DND-41 (cell line): ENCODE data around the gene LOC101059915.
A peak's percentile ranks its signal among the peaks of the same experiment; 100 is the strongest.
"Not testable (repeated sequence)": the region's sequence is repeated elsewhere in the genome, so short reads cannot be mapped to it uniquely, and the experiment has no call there.

Source experiments
- ATAC-seq: fragments of 200-7000 bp; cut with Tn5 transposase; 3 replicates; pipeline ENCODE4 v1.9.1; 2021; ENCODE audit warnings: low read depth; ENCODE audit not compliant: insufficient read depth
- DNase-seq: peaks from one replicate; pipeline ENCODE4 v3.0.0-alpha.2; 2020
- H2AFZ ChIP-seq: 2 replicates; pipeline ENCODE4 v1.6.0; 2012; ENCODE audit warnings: low read depth, low read length
- H3K27ac ChIP-seq: 2 replicates; pipeline ENCODE4 v1.5.1; 2012; ENCODE audit warnings: low read length, inconsistent platforms
- H3K27me3 ChIP-seq: fragments of 200-600 bp; sonication (generic); 2 replicates; pipeline ENCODE4 v1.6.0; 2012; ENCODE audit warnings: low read length, mild to moderate bottlenecking, inconsistent platforms; ENCODE audit not compliant: insufficient read depth, poor library complexity
- H3K36me3 ChIP-seq: 2 replicates; pipeline ENCODE4 v1.5.1; 2012; ENCODE audit warnings: low read length, inconsistent platforms; ENCODE audit not compliant: insufficient read depth
- H3K4me1 ChIP-seq: 2 replicates; pipeline ENCODE4 v1.5.1; 2012; ENCODE audit warnings: mild to moderate bottlenecking, low read length; ENCODE audit not compliant: insufficient read depth
- H3K4me2 ChIP-seq: 2 replicates; pipeline ENCODE4 v1.6.0; 2012; ENCODE audit warnings: mild to moderate bottlenecking, moderate library complexity, low read length, inconsistent platforms; ENCODE audit not compliant: insufficient read depth
- H3K4me3 ChIP-seq, 2 experiments: fragments of 200-600 bp in 1 of 2; shearing (Covaris generic) in 1 of 2; 2 replicates each; pipeline ENCODE4 v1.5.1; 2012 to 2016; ENCODE audit warnings: inconsistent platforms in 2 of 2, low read length in 2 of 2, mild to moderate bottlenecking in 2 of 2, low read depth in 1 of 2, moderate library complexity in 1 of 2
- H3K79me2 ChIP-seq: 2 replicates; pipeline ENCODE4 v1.6.0; 2012; ENCODE audit warnings: low read length, inconsistent platforms; ENCODE audit not compliant: insufficient read depth
- H3K9ac ChIP-seq: 2 replicates; pipeline ENCODE4 v1.6.0; 2012; ENCODE audit warnings: low read depth, mild to moderate bottlenecking, inconsistent platforms, low read length, moderate library complexity
- H3K9me3 ChIP-seq: 2 replicates; pipeline ENCODE4 v1.5.1; 2012; ENCODE audit warnings: low read length, moderate library complexity, mild to moderate bottlenecking, inconsistent platforms; ENCODE audit not compliant: insufficient read depth, severe bottlenecking
- H4K20me1 ChIP-seq: 2 replicates; pipeline ENCODE4 v1.6.0; 2012; ENCODE audit warnings: low read length; ENCODE audit not compliant: insufficient read depth

LOC101059915 gene

GRCh38 chrX:71702853-71703252, 35.5 kb downstream of the LOC101059915 start:
- H3K4me2 ChIP-seq, H4K20me1 ChIP-seq, H3K4me3 ChIP-seq, H3K27me3 ChIP-seq, H2AFZ ChIP-seq, H3K9me3 ChIP-seq, H3K36me3 ChIP-seq, DNase-seq, H3K27ac ChIP-seq, H3K79me2 ChIP-seq, H3K9ac ChIP-seq, H3K4me1 ChIP-seq: not testable (repeated sequence)
- peak; percentile 58 for ATAC-seq

GRCh38 chrX:71714064-71714463, 46.7 kb downstream of the LOC101059915 start:
- not testable (repeated sequence) for H3K9me3 ChIP-seq, H2AFZ ChIP-seq, H3K27me3 ChIP-seq, H4K20me1 ChIP-seq, H3K27ac ChIP-seq, H3K4me2 ChIP-seq, H3K36me3 ChIP-seq, H3K9ac ChIP-seq, H3K4me3 ChIP-seq, H3K79me2 ChIP-seq, DNase-seq, H3K4me1 ChIP-seq
- ATAC-seq, result peak; percentile 83

- H3K27ac ChIP-seq, H3K79me2 ChIP-seq, H4K20me1 ChIP-seq, H3K27me3 ChIP-seq, H3K9me3 ChIP-seq, H2AFZ ChIP-seq, H3K4me2 ChIP-seq, H3K36me3 ChIP-seq, DNase-seq, H3K9ac ChIP-seq, H3K4me3 ChIP-seq, H3K4me1 ChIP-seq: not testable (repeated sequence)
- peak; percentile 59; the same call in 2 of the 3 replicates for ATAC-seq
Measured at GRCh38 chrX:71715551-71715950, 48.2 kb downstream of the LOC101059915 start.

- not testable (repeated sequence) for H3K4me3 ChIP-seq, DNase-seq, H3K27me3 ChIP-seq, H3K79me2 ChIP-seq, ATAC-seq, H3K36me3 ChIP-seq, H3K9ac ChIP-seq, H4K20me1 ChIP-seq, H3K4me1 ChIP-seq, H3K27ac ChIP-seq, H2AFZ ChIP-seq, H3K9me3 ChIP-seq, H3K4me2 ChIP-seq
Measured at GRCh38 chrX:71716323-71716722, 49.0 kb downstream of the LOC101059915 start.

GRCh38 chrX:71718185-71718584, 50.8 kb downstream of the LOC101059915 start, which contains the start of gene CXorf49:
TSS of gene CXorf49 (minus strand) at chrX:71718285. CDS start at chrX:71718151, 134 bp downstream.
- not testable (repeated sequence) for H2AFZ ChIP-seq, H3K36me3 ChIP-seq, H3K9ac ChIP-seq, H3K4me3 ChIP-seq, H4K20me1 ChIP-seq, DNase-seq, H3K4me2 ChIP-seq, H3K4me1 ChIP-seq, H3K9me3 ChIP-seq, H3K79me2 ChIP-seq, H3K27me3 ChIP-seq, H3K27ac ChIP-seq, ATAC-seq

- H3K4me3 ChIP-seq, H3K27ac ChIP-seq, H3K4me1 ChIP-seq, H3K9ac ChIP-seq, ATAC-seq, H3K79me2 ChIP-seq, H3K9me3 ChIP-seq, DNase-seq, H3K4me2 ChIP-seq, H4K20me1 ChIP-seq, H2AFZ ChIP-seq, H3K36me3 ChIP-seq, H3K27me3 ChIP-seq: not testable (repeated sequence)
Measured at GRCh38 chrX:71719195-71719594, 51.8 kb downstream of the LOC101059915 start.

GRCh38 chrX:71720289-71720886, 53.0 kb downstream of the LOC101059915 start:
- ATAC-seq, result peak; percentile 27; the same call in 1 of the 3 replicates
- H3K36me3 ChIP-seq, H3K4me2 ChIP-seq, H3K4me1 ChIP-seq, H3K27me3 ChIP-seq, H3K9ac ChIP-seq, H3K9me3 ChIP-seq, H4K20me1 ChIP-seq, H3K79me2 ChIP-seq, DNase-seq, H2AFZ ChIP-seq, H3K27ac ChIP-seq, H3K4me3 ChIP-seq: not testable (repeated sequence)
